GM21619 (cell line): ENCODE data around the gene UBR4.

ENCODE experiments used
- ATAC-seq: cut with Tn5 transposase; IDR thresholded peaks from one replicate; pipeline ENCODE4 v1.9.1; 2021; ENCODE audit not compliant: unreplicated experiment

UBR4 gene

GRCh38 chr1:19059773-19060172 lies 150.3 kb downstream of the UBR4 start:
- no peak for ATAC-seq

GRCh38 chr1:19058476-19058797 lies 151.6 kb downstream of the UBR4 start:
- no peak for ATAC-seq

DNA sequence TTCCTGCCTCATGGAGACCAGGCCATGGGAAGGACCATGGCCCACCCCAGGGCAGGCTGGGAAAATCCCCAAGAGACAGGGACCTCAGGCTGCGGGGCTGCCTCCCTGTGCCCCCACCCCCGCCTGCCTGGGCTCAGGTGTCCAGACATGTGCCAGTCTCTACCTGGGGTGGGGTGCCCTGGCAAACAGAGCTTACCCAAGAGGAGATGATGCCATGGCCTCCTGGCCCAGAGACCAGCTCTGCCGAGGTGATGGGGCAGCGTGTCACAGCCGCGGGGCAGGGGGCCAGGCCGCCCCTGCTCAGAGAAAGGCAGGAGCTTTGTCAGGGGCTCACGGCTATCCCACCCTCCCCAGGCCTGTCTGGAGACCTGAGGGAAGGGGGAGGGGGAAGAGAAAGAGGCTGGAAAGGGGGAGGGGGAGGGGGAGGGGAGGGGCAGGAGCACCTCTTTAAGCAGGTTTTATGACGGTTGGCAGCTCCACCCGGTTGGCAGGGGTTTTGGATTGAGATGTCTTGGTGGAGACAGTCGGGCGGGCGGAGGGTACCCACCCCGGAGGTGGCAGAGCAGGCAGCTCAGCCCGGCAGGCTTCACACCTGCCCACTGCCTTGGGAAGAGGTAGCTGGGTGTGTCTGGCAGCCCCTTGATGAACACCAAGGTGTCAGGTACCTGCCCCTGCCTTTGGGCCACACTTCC lies 152.1 kb downstream of the UBR4 start:
- no peak for ATAC-seq

DNA sequence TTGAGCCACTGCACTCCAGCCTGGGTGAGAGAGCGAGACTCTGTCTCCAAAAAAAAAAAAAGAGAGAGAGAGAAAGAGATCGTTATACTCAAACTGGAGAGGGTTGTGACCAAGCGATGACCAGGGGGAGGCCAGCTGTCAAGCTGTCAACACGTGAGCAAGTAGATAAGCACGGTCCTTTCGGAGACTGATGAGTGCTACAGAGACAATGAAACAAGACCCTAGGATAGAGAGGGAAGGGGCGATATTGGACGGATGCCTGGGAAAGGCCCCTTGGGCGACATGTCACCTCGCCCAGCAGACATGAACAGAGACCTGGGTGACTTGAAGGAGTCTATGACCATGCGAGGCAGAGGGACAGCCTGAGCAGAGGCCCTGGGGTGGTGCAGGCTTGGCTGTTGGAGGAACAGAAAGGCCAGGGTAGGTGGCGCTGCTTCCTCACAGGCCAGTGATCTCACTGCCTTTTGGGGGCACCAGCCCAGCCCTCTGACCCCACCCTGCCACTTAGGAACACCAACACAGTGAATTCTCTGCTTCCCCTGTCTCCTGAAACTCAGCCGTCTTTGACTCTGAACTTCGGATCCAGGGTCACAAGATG lies 152.8 kb downstream of the UBR4 start:
- no peak for ATAC-seq

DNA sequence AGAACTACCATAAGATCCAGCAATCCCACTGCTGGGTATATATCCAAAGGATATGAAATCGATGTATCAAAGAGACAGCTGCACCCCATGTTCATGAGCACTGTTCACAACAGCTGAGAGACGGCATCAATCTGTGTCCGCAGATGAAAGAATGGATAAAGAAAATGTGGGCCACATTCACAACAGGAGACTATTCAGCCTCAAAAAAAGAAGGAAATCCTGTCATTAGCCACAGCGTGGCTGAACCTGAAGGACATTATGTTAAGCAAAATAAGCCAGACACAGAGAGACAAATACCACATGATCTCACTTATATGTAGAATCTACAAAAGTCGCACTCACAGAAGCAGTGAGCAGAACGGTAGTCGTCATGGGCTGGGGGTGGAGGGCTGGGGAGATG lies 154.4 kb downstream of the UBR4 start:
- ATAC-seq: no peak

DNA sequence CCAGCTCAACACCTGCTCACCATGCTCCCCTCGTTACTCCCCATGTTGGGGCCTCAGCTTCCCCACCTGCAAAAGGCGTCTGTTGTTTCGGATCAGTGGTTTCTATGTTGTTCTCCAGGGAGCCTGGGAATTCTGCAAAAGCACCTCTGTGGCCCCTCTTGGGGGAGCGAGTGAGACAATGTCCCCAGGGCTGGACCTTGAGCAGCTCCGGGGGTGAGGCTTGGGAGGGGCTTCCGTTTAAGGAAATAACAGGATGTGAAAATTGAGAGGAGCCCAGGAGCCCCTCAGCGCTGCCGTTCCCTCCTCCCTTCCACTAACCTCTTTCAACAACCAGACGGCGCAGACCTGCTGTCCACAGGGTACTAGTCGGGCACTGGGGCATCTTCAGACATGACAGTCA lies 155.1 kb downstream of the UBR4 start:
- ATAC-seq: no peak

DNA sequence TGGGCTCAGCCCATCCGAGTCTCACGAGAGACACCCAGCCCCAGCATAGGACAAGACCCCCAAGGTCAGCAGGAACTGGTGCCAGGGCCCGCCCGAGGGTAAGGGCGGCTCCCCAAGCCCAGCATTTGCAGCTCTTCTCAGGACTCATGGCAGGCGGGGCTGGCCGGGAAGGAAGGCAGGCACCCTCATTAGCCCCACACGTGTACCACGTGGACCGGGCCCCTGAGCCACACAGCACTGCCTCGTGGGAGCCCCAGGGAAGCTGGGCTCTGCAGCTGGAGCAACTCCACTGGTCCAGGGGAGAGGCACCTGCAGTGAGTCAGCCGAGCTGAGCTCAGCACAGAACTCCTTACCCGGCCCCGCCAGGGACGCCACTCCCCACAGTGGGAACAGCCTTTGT lies 155.8 kb downstream of the UBR4 start:
- ATAC-seq: no peak

DNA sequence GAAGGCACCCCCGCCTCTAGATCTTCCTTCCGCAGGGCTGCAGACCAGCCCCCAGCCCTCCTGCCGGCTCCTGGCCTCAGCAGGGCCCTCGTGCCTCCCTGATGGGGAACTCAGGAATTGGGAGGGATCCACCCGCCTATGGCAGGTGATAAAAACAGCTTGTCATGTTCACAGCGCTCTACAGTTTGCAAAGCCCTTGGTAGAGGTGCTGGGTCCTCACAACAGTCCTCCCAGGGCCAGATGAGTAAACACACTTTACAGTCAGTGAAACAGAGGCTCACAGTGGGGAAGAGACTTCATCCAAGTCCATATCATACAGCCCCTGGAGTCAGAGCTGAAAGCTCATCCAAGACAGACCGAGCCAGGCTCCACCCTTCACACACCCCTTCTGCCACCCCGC lies 156.6 kb downstream of the UBR4 start:
- ATAC-seq: no peak

DNA sequence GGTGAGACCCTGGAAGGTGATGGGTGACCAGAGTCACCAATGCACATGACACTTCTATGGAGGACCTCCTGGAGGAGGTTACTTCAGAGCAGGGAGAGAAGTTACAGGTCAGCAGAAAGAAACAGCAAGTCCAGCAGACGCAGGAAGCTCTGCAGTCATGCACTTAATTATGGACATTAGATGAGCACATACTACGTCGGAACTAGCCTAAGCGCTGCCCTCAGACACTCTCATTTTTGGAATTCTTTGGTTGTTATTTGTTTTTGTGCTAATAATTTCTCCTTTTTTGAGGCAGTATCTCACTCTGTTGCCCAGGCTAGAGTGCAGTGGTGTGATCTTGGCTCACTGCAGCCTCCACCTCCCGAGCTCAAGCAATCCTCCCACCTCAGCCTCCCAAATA lies 160.3 kb downstream of the UBR4 start:
- ATAC-seq: no peak

DNA sequence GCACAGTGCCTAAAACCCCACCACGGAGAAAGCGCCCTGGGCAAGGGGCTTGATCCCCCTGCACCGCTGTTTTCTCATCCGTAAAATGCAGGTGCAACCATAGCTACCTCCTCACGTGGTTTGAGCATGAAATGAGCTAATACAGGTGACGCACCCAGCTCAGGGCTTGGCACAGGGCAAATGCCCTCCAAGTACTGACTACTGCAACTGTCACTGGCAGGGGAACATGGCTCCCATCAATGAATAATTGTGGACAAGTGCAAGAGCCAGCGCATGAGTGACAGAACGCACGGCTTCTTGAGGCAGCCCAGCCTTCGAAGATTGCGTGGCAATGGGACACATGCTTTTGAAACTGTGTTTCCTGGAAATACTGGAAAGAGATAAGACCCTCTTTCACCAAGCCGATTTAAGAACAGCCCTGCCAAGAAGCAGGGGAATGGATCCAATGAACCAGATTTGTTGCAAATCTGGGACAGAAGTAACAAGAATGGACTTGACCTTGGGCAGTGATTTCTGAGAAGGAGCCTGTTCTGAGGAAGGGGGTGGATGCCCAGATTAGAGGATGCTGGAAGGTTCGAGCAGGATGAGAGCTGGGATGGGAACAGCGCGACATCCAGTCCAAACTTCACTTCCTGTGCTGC lies 160.8 kb downstream of the UBR4 start:
- ATAC-seq: no peak

- ATAC-seq: no peak
These were observed 162.9 kb downstream of the UBR4 start for GRCh38 chr1:19046972-19047731.

DNA sequence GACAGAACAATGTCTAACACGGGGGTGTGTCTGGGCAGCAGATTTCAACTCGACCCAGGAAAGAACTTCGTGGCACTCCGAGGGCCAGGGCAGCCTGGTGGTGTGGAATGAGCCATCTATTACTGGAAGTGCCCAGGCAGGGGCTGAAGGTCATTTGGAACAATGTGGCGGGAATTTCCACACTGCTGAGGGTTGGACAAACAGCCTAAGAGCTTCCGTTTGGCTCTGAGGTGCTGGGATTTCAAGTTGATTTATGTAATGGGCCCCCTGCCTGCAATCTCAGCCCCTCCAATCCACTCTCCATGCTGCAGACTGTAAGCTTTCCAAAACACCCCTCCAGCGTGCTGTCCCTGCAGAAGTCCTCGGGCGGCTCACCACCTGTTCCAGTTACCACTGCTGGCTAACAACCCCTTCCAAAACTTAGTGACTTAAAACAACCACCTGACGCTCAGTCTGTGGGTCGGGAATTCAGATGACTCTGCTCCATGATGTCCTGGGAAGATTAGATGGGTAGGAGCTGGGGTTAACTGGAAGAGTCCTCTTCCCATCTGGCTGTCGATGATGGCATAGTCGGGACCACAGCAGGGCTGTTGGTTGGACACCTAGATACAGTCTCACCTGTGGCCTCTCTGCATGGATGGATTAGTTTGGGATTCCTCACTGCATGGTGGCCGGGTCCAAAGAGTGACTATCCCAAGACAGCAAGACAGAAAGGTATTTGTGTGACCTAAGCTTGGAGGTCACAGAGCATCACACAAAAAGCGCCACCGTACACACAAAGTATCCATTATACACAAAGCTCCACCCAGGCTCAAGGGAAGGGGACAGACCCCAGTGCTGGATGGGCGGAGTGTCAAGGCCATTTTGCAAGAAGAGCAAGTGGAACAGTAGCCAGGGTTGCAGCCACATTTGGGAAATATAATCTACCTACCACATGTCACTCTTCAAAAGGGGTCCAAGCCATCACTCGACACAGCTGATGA lies 163.9 kb downstream of the UBR4 start:
- ATAC-seq: no peak

DNA sequence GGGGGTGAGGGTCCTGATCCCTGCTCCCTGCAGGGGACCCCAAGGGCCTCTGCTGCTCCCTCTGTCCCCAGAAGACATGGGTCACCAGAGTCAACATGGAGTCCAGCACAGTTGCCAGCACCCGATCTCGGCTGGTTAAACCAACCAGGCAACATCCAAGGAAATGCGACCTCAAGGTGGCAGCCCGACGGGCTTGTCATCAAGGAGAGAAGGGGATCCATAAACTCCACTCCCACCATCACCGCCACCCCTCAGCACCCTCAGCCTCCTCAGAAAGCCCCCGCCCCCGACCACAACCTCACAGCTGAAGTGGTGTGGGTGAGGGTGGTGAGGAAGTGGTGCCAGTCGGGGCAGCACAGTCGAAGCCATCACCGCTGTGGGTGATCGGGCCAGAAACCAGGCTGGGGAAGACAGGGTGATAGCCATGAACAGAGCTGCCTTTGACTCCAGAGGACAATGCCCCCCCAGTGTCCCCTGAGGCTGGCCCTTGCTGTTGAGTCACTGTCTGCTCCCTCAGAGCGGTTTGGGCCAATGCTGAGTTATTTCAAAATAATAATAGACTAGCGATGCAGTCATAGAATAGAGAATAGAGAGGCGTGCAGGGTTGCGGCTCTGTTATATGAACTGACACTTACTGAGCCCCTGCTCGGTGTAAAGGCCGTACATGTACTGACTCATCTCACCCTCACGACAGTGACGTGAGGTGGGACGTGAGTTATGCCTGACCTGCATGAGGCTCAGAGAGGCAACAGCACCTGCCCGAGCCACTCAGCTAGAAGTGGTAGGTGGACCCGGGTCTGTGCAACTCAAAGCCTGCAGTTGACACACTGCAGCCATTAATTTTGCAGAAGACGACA lies 164.9 kb downstream of the UBR4 start:
- ATAC-seq: no peak

- ATAC-seq: no peak
These were observed 165.6 kb downstream of the UBR4 start for GRCh38 chr1:19044471-19044870.

- ATAC-seq: no peak
These were observed 166.3 kb downstream of the UBR4 start for GRCh38 chr1:19043579-19044443.

DNA sequence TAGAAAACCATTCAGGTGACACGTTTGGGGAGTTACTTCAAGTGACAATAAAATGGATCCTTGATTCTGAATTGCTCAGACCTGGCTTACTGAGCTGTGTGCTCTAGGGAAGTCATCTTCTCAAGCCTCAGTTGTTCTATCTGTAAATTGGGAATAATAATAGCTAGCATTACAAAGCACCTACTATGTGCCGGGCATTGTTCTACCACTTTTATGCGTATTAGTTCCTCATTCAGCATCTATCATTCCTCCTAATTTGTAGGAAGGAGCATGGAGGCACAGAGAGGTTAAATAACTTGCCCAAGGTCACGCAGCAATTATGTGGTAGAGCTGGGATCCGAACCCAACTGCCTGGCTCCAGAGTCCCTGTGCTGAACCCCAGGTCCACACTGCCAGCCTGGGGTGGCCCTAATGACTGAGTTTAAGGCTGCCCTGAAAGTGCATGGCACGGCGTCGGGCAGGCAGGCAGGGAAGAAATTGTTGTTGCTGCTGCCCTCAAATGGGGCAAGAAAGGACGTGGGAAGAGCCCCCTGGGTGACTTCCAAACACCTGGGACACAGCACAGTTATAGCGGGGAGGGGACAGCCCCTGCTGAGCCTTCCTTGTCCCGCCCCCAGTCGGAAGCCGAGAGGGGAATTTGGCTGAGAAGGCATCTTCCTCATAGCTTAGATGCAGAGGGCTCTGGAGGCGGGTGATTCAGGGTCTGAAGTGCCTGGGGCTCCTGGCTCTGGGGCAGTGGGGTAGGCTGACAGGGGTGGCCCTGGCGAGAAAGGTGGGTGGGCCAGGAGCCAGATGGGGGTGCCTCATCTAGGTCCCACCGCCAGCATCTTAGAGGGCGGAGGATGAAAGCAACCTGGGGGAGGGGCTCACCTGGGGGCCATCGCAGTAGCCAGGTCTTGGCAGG lies 167.1 kb downstream of the UBR4 start:
- ATAC-seq: no peak

DNA sequence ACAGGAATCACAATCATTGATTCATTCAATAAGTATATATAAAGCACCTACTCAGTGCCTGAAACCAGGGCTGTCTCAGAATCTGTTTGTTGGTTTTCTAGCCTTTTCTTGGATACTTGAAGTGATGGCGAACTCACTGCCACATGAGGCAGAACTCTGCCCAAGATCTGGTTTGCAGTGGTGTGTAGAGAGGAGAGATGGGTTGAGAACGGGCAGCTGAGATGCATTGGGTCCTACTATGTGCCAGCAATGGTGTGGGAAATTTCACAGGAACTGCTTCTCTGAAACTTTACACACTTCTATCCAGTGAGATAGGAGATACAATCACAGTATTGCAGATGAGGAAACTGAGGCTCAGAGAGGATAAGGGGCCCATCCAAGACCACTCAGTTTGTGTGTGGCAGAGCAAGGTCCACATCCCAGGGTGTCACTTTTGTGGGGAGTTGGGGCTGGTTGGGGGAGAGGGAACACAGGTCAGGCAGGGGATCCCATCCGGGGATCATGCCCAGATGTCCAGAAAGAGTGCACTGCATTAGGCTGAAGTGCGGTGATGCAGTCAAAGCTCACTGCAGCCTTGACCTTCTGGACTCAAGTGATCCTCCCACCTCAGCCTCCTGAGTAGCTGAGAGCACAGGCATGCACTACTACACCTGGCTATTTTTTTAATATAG lies 169.9 kb downstream of the UBR4 start:
- ATAC-seq: no peak
